GM23248 (cell line): ENCODE data around the gene CFAP20DC. TPM values are rescaled to one million over a fixed set of nuclear protein-coding genes. Genes with fewer than 3 reads are reported as not detected.

Experiments used
- DNase-seq: peaks from one replicate; pipeline ENCODE4 v3.0.0-alpha.2; 2015
- H2AFZ ChIP-seq: fragments of 200-600 bp; sonication (generic); 2 replicates; pipeline ENCODE4 v1.6.1; 2016; ENCODE audit warnings: antibody characterized with exemption
- H3F3A ChIP-seq: fragments of 200-600 bp; sonication (generic); 2 replicates; pipeline ENCODE4 v1.6.1; 2016; ENCODE audit warnings: mild to moderate bottlenecking, antibody characterized with exemption, mixed run types; ENCODE audit not compliant: insufficient read depth
- H3K27ac ChIP-seq: fragments of 200-600 bp; sonication (generic); 2 replicates; pipeline ENCODE4 v1.5.1; 2016; ENCODE audit warnings: mild to moderate bottlenecking
- H3K27me3 ChIP-seq: fragments of 200-600 bp; sonication (generic); replicated peaks from 2 replicates; pipeline ENCODE4 v1.6.1; 2016; ENCODE audit warnings: mild to moderate bottlenecking; ENCODE audit not compliant: insufficient read depth
- H3K36me3 ChIP-seq: fragments of 200-600 bp; sonication (generic); 2 replicates; pipeline ENCODE4 v1.6.1; 2016; ENCODE audit warnings: low read depth, mild to moderate bottlenecking
- H3K4me1 ChIP-seq: fragments of 200-600 bp; sonication (generic); 2 replicates; pipeline ENCODE4 v1.6.1; 2016; ENCODE audit warnings: mild to moderate bottlenecking; ENCODE audit not compliant: insufficient read depth
- H3K4me2 ChIP-seq: fragments of 200-600 bp; sonication (generic); one replicate; pipeline ENCODE4 v1.6.1; 2016; ENCODE audit warnings: mild to moderate bottlenecking; ENCODE audit not compliant: unreplicated experiment
- H3K4me3 ChIP-seq: fragments of 200-600 bp; sonication (generic); 2 replicates; pipeline ENCODE4 v1.5.1; 2016; ENCODE audit warnings: mild to moderate bottlenecking
- H3K79me2 ChIP-seq: fragments of 200-600 bp; sonication (generic); 2 replicates; pipeline ENCODE4 v1.6.1; 2016; ENCODE audit warnings: mild to moderate bottlenecking; ENCODE audit not compliant: insufficient read depth
- H3K9ac ChIP-seq: fragments of 200-600 bp; sonication (generic); 2 replicates; pipeline ENCODE4 v1.6.1; 2016; ENCODE audit warnings: mild to moderate bottlenecking
- H3K9me2 ChIP-seq: fragments of 200-600 bp; sonication (generic); 2 replicates; pipeline ENCODE4 v1.6.1; 2016; ENCODE audit warnings: mixed run types, mild to moderate bottlenecking, moderate library complexity; ENCODE audit not compliant: insufficient read depth
- H3K9me3 ChIP-seq: fragments of 200-600 bp; sonication (generic); one replicate; pipeline ENCODE4 v1.6.1; 2017; ENCODE audit warnings: low read depth
- H4K20me1 ChIP-seq: fragments of 200-600 bp; sonication (generic); 2 replicates; pipeline ENCODE4 v1.6.0; 2016; ENCODE audit not compliant: insufficient read depth
- EZH2 ChIP-seq: fragments of 200-600 bp; sonication (generic); IDR thresholded peaks from 2 replicates; pipeline ENCODE4 v1.6.1; 2018; ENCODE audit warnings: antibody characterized with exemption, mild to moderate bottlenecking; ENCODE audit not compliant: insufficient read depth, poor library complexity, severe bottlenecking
- EZH2phosphoT487 ChIP-seq: fragments of 200-600 bp; sonication (generic); IDR thresholded peaks from 2 replicates; pipeline ENCODE4 v1.6.1; 2018; ENCODE audit warnings: antibody characterized with exemption, moderate library complexity, mild to moderate bottlenecking, low read depth; ENCODE audit not compliant: insufficient read depth
- WGBS, 2 experiments: methylation state at CpG; one replicate each; pipeline ENCODE4 v1.1.6; 2015 to 2017; ENCODE audit warnings: low lambda C conversion rate in 2 of 2, low coverage in 1 of 2; ENCODE audit errors: missing lambda C conversion rate in 2 of 2; 5-methylcytosine and 5-hydroxymethylcytosine counted together
- in situ Hi-C: fragments of 300-500 bp; cut with MboI; formaldehyde crosslinking; loops from 2 replicates; pipeline ENCODE4 v1.15.0; 2020
- polyA plus RNA-seq: library from polyadenylated mRNA; unstranded; fragments of >200 nt; fragmentation: Nextera tagmentation; extraction: Ambion mirVana; gene quantifications from 2 replicates; pipeline ENCODE4 v1.2.1, GENCODE V29; 2016
- total RNA-seq: library from RNA; depleted of rRNA; stranded (reverse); fragments of >200 nt; shearing (Covaris generic); gene quantifications from 2 replicates; pipeline ENCODE4 v1.2.3, GENCODE V29; 2014

Gene CFAP20DC
- total and polyA plus RNA-seq, 2 experiments from 2014 or later, result 1.9 to 2.9 TPM

GRCh38 chr3:59085976-59086375 lies 36.2 kb upstream of the CFAP20DC start:
- H3K4me2 ChIP-seq, result no peak overlapping the region
- no peak for TF ChIP-seq EZH2phosphoT487
- TF ChIP-seq EZH2, result no peak
- 35 to 51% methylated on average over 3 of the region's 3 CpGs for WGBS, 2 experiments

GRCh38 chr3:59084583-59084982 lies 34.8 kb upstream of the CFAP20DC start:
- 39 to 63% methylated on average over 1 of the region's 1 CpG for WGBS, 2 experiments
- no peaks in the 10 kb centered on the region for H3K4me1 ChIP-seq
- no peak overlapping the region for H3K27ac ChIP-seq
- H2AFZ ChIP-seq, result no peak overlapping the region
- H3K9me3 ChIP-seq, result peaks cover 5% of the 10 kb centered on the region
- H3K79me2 ChIP-seq, result no peaks in the 10 kb centered on the region
- in situ Hi-C loops, result no loop called here
- no peak for DNase-seq
- no peaks in the 10 kb centered on the region; the same call in 1 of the 2 replicates for H3K9me2 ChIP-seq
- no peak overlapping the region for H3K4me3 ChIP-seq
- H3F3A ChIP-seq, result no peaks in the 10 kb centered on the region
- no peaks in the 10 kb centered on the region for H3K36me3 ChIP-seq
- H3K27me3 ChIP-seq, result no peaks in the 10 kb centered on the region; the same call in 1 of the 2 replicates
- no peak overlapping the region for H3K9ac ChIP-seq
- H4K20me1 ChIP-seq, result no peaks in the 10 kb centered on the region
- TF ChIP-seq EZH2, result no peak
- TF ChIP-seq EZH2phosphoT487, result no peak
- no peak overlapping the region for H3K4me2 ChIP-seq

More at GRCh38 chr3:59085976-59086375, 36.2 kb upstream of the CFAP20DC start:
- Histone ChIP-seq H3K79me2 (no peaks in the 10 kb centered on the region), H2AFZ (no peak overlapping the region), H4K20me1 (no peaks in the 10 kb centered on the region), H3K36me3 (no peaks in the 10 kb centered on the region), H3K9ac (no peak overlapping the region), H3K9me3 (peaks cover 5% of the 10 kb centered on the region), H3K4me1 (no peaks in the 10 kb centered on the region), H3K9me2 (no peaks in the 10 kb centered on the region; the same call in 1 of the 2 replicates), H3K4me3 (no peak overlapping the region), H3K27ac (no peak overlapping the region), H3F3A (no peaks in the 10 kb centered on the region), H3K27me3 (no peaks in the 10 kb centered on the region)
- in situ Hi-C loops, result no loop called here
- DNase-seq, result no peak

GRCh38 chr3:59082106-59082505 lies 32.3 kb upstream of the CFAP20DC start:
- Histone ChIP-seq H4K20me1 (no peaks in the 10 kb centered on the region), H3K79me2 (no peaks in the 10 kb centered on the region), H3K4me3 (no peak overlapping the region), H3K9me3 (peaks cover 5% of the 10 kb centered on the region), H3K36me3 (no peaks in the 10 kb centered on the region), H3K9me2 (no peaks in the 10 kb centered on the region; the same call in 1 of the 2 replicates), H3K27me3 (no peaks in the 10 kb centered on the region; the same call in 1 of the 2 replicates), H2AFZ (no peak overlapping the region), H3F3A (no peaks in the 10 kb centered on the region), H3K27ac (no peak overlapping the region), H3K4me2 (no peak overlapping the region), H3K9ac (no peak overlapping the region), H3K4me1 (no peaks in the 10 kb centered on the region)
- DNase-seq, result no peak
- 67 to 86% methylated on average over 4 of the region's 4 CpGs for WGBS, 2 experiments
- in situ Hi-C loops, result no loop called here
- TF ChIP-seq EZH2 (no peak), EZH2phosphoT487 (no peak)

GRCh38 chr3:59081071-59081470 lies 31.2 kb upstream of the CFAP20DC start:
- no peaks in the 10 kb centered on the region for H3K36me3 ChIP-seq
- H3K4me2 ChIP-seq, result no peak overlapping the region
- H3K4me3 ChIP-seq, result no peak overlapping the region
- in situ Hi-C loops, result no loop called here
- no peaks in the 10 kb centered on the region; the same call in 1 of the 2 replicates for H3K9me2 ChIP-seq
- no peak for DNase-seq
- no peak overlapping the region for H3K9ac ChIP-seq
- H3K9me3 ChIP-seq, result peaks cover under 1% of the 10 kb centered on the region
- no peak overlapping the region for H3K27ac ChIP-seq
- H3K4me1 ChIP-seq, result no peaks in the 10 kb centered on the region
- no peaks in the 10 kb centered on the region for H3F3A ChIP-seq
- H3K79me2 ChIP-seq, result no peaks in the 10 kb centered on the region
- WGBS, 2 experiments, result 62 to 68% methylated on average over 2 of the region's 2 CpGs
- H2AFZ ChIP-seq, result no peak overlapping the region
- H4K20me1 ChIP-seq, result no peaks in the 10 kb centered on the region
- TF ChIP-seq EZH2phosphoT487, result no peak
- TF ChIP-seq EZH2, result no peak
- no peaks in the 10 kb centered on the region; the same call in 1 of the 2 replicates for H3K27me3 ChIP-seq
